MM.1S (cell line): ENCODE results near the gene ARMS2.

Experiments
- DNase-seq: peaks from one replicate; pipeline ENCODE4 v3.0.0-alpha.2; 2015
- H2AFZ ChIP-seq: fragments of 300-600 bp; sonication (generic); 2 replicates; pipeline ENCODE4 v1.6.0; 2016; ENCODE audit warnings: antibody characterized with exemption, low read length
- H3F3A ChIP-seq: fragments of 300-600 bp; sonication (generic); 2 replicates; pipeline ENCODE4 v1.6.1; 2016; ENCODE audit warnings: mild to moderate bottlenecking, antibody characterized with exemption, low read length, moderate library complexity, mixed read lengths; ENCODE audit not compliant: insufficient read depth
- H3K27ac ChIP-seq: fragments of 300-600 bp; sonication (generic); 2 replicates; pipeline ENCODE4 v1.5.1; 2016; ENCODE audit warnings: mild to moderate bottlenecking, low read length
- H3K27me3 ChIP-seq: fragments of 300-600 bp; sonication (generic); replicated peaks from 2 replicates; pipeline ENCODE4 v1.6.0; 2016; ENCODE audit warnings: low read length; ENCODE audit not compliant: insufficient read depth
- H3K36me3 ChIP-seq: fragments of 300-600 bp; sonication (generic); replicated peaks from 2 replicates; pipeline ENCODE4 v1.6.1; 2016; ENCODE audit warnings: mild to moderate bottlenecking, low read length, mixed read lengths; ENCODE audit not compliant: insufficient read depth
- H3K4me1 ChIP-seq: fragments of 300-600 bp; sonication (generic); 2 replicates; pipeline ENCODE4 v1.6.1; 2016; ENCODE audit warnings: low read length, mixed read lengths
- H3K4me2 ChIP-seq: fragments of 300-600 bp; sonication (generic); 2 replicates; pipeline ENCODE4 v1.6.0; 2016; ENCODE audit warnings: low read depth, low read length
- H3K4me3 ChIP-seq: fragments of 300-600 bp; sonication (generic); 2 replicates; pipeline ENCODE4 v1.5.1; 2016; ENCODE audit warnings: low read length, mixed read lengths
- H3K79me2 ChIP-seq: fragments of 300-600 bp; sonication (generic); 2 replicates; pipeline ENCODE4 v1.6.1; 2016; ENCODE audit warnings: mixed run types, low read length, mixed read lengths
- H3K9ac ChIP-seq: fragments of 300-600 bp; sonication (generic); 2 replicates; pipeline ENCODE4 v1.6.1; 2016; ENCODE audit warnings: low read length, mixed read lengths
- H3K9me2 ChIP-seq: fragments of 300-600 bp; sonication (generic); replicated peaks from 2 replicates; pipeline ENCODE4 v1.6.1; 2016; ENCODE audit warnings: mild to moderate bottlenecking, low read length, mixed read lengths; ENCODE audit not compliant: insufficient read depth
- H3K9me3 ChIP-seq: fragments of 300-600 bp; sonication (generic); replicated peaks from 2 replicates; pipeline ENCODE4 v1.6.1; 2016; ENCODE audit warnings: mild to moderate bottlenecking, low read length, mixed read lengths; ENCODE audit not compliant: insufficient read depth
- H4K20me1 ChIP-seq: fragments of 300-600 bp; sonication (generic); 2 replicates; pipeline ENCODE4 v1.6.1; 2016; ENCODE audit warnings: mild to moderate bottlenecking, low read length, moderate library complexity, mixed read lengths; ENCODE audit not compliant: insufficient read depth
- CTCF ChIP-seq: fragments of 300-600 bp; sonication (generic); IDR thresholded peaks from 2 replicates; pipeline ENCODE4 v1.5.1; 2016; ENCODE audit warnings: antibody characterized with exemption, low read length, mixed read lengths
- EZH2 ChIP-seq: fragments of 300-600 bp; sonication (generic); optimal IDR thresholded peaks from 2 replicates; pipeline ENCODE3; 2017; ENCODE audit warnings: low read depth, mild to moderate bottlenecking, antibody characterized with exemption, low read length, mixed read lengths
- EZH2phosphoT487 ChIP-seq: fragments of 300-600 bp; sonication (generic); IDR thresholded peaks from 2 replicates; pipeline ENCODE4 v1.6.1; 2018; ENCODE audit warnings: antibody characterized with exemption, low read length

Gene ARMS2

GRCh38 chr10:122475591-122476332 is 21.3 kb downstream of the ARMS2 start:
- H3K4me1 ChIP-seq = no peaks in the 10 kb centered on the region
- H3K4me3 ChIP-seq = no peak overlapping the region
- H3K9me3 ChIP-seq = no peaks in the 10 kb centered on the region
- H3K79me2 ChIP-seq = no peaks in the 10 kb centered on the region
- H3K4me2 ChIP-seq = no peak overlapping the region
- H2AFZ ChIP-seq = no peak overlapping the region
- DNase-seq = no peak
- peaks cover 10% of the 10 kb centered on the region; the same call in 1 of the 2 replicates for H3K27me3 ChIP-seq
- no peaks in the 10 kb centered on the region for H3F3A ChIP-seq
- no peaks in the 10 kb centered on the region for H4K20me1 ChIP-seq
- H3K27ac ChIP-seq = no peak overlapping the region
- H3K36me3 ChIP-seq = no peaks in the 10 kb centered on the region
- no peak overlapping the region for H3K9ac ChIP-seq
- no peak for TF ChIP-seq EZH2phosphoT487
- TF ChIP-seq EZH2 = no peak
- no peak for TF ChIP-seq CTCF
- no peaks in the 10 kb centered on the region for H3K9me2 ChIP-seq

GRCh38 chr10:122476333-122476695 is 21.9 kb downstream of the ARMS2 start:
- H3K9ac ChIP-seq = no peak overlapping the region

GRCh38 chr10:122477436-122477835 is 23.0 kb downstream of the ARMS2 start:
- Histone ChIP-seq H3K27me3 (peaks cover 10% of the 10 kb centered on the region; the same call in 1 of the 2 replicates), H3K79me2 (no peaks in the 10 kb centered on the region), H3K9ac (no peak overlapping the region), H3K4me3 (no peak overlapping the region), H2AFZ (no peak overlapping the region), H3K4me2 (no peak overlapping the region), H3K36me3 (no peaks in the 10 kb centered on the region), H3K27ac (no peak overlapping the region), H3F3A (no peaks in the 10 kb centered on the region), H3K4me1 (no peaks in the 10 kb centered on the region), H4K20me1 (no peaks in the 10 kb centered on the region), H3K9me3 (no peaks in the 10 kb centered on the region), H3K9me2 (no peaks in the 10 kb centered on the region)
- no peak for TF ChIP-seq CTCF
- TF ChIP-seq EZH2phosphoT487 = no peak
- no peak for TF ChIP-seq EZH2
- DNase-seq = no peak

More at GRCh38 chr10:122476333-122476695, 21.9 kb downstream of the ARMS2 start:
- Histone ChIP-seq H4K20me1 (no peaks in the 10 kb centered on the region), H3K79me2 (no peaks in the 10 kb centered on the region), H2AFZ (no peak overlapping the region), H3K4me2 (no peak overlapping the region), H3F3A (no peaks in the 10 kb centered on the region), H3K9me3 (no peaks in the 10 kb centered on the region), H3K36me3 (no peaks in the 10 kb centered on the region), H3K4me3 (no peak overlapping the region), H3K9me2 (no peaks in the 10 kb centered on the region), H3K4me1 (no peaks in the 10 kb centered on the region), H3K27ac (no peak overlapping the region), H3K27me3 (peaks cover 10% of the 10 kb centered on the region; the same call in 1 of the 2 replicates)
- no peak for TF ChIP-seq CTCF
- no peak for TF ChIP-seq EZH2phosphoT487
- TF ChIP-seq EZH2 = no peak
- DNase-seq = no peak
